Vagina (tissue), 2 donors: Measurements from ENCODE around the gene SYT4. TPM values are rescaled to one million over a fixed set of nuclear protein-coding genes. Genes with fewer than 3 reads are reported as not detected.

Experiments
- DNase-seq, 2 donors: peaks; one replicate each; pipeline ENCODE4 v3.0.0-alpha.2; 2017; ENCODE audit errors: extremely low spot score in 2 of 2
- H3K27ac ChIP-seq: fragments of 200-600 bp; sonication (generic); one replicate; pipeline ENCODE4 v1.5.1; 2019
- H3K27me3 ChIP-seq: fragments of 200-600 bp; sonication (generic); one replicate; pipeline ENCODE4 v1.5.1; 2019
- H3K36me3 ChIP-seq, 2 donors: fragments of 200-600 bp; sonication (generic); one replicate each; pipeline ENCODE4 v1.5.1; 2017 to 2019
- H3K4me1 ChIP-seq: fragments of 200-600 bp; sonication (generic); one replicate; pipeline ENCODE4 v1.5.1; 2019
- H3K4me3 ChIP-seq, 2 donors: fragments of 200-600 bp; sonication (generic); 1 replicate in 1 of 2; 2 replicates in 1 of 2; pipeline ENCODE4 v1.5.1; 2016 to 2019
- H3K9me3 ChIP-seq: fragments of 200-600 bp; sonication (generic); one replicate; pipeline ENCODE4 v1.5.1; 2019
- POLR2A ChIP-seq, 2 donors: fragments of 450-650 bp; IDR thresholded peaks; one replicate each; pipeline ENCODE4 v1.6.1; 2017; ENCODE audit warnings: antibody characterized with exemption in 2 of 2, mild to moderate bottlenecking in 2 of 2, moderate library complexity in 2 of 2
- POLR2AphosphoS5 ChIP-seq, 2 donors: sonication (generic); formaldehyde crosslinking; IDR thresholded peaks; one replicate each; pipeline ENCODE4 v1.9.0; 2017; ENCODE audit warnings: antibody characterized with exemption in 2 of 2, mild to moderate bottlenecking in 2 of 2, low read depth in 1 of 2; ENCODE audit not compliant: insufficient read depth in 1 of 2
- intact Hi-C: fragments of 100-400 bp; cut with DNase I; formaldehyde crosslinking; loops from one replicate; pipeline ENCODE4 v1.15.1; 2023
- total RNA-seq: library from RNA; depleted of rRNA; stranded (reverse); fragments of >200 nt; gene quantifications from one replicate; pipeline ENCODE4 v1.2.3, GENCODE V29; 2016
- TF ChIP-seq, protein P1 (sequence below), 3 experiments: fragments of 450-650 bp in 2 of 3; fragments of 200-600 bp in 1 of 3; sonication (generic) in 1 of 3; IDR thresholded peaks; one replicate each; pipeline ENCODE4 v1.5.1; 2017 to 2019; ENCODE audit warnings: antibody characterized with exemption in 3 of 3, mild to moderate bottlenecking in 2 of 3, moderate library complexity in 2 of 3

The SYT4 gene
- 4.7 TPM for total RNA-seq

DNA sequence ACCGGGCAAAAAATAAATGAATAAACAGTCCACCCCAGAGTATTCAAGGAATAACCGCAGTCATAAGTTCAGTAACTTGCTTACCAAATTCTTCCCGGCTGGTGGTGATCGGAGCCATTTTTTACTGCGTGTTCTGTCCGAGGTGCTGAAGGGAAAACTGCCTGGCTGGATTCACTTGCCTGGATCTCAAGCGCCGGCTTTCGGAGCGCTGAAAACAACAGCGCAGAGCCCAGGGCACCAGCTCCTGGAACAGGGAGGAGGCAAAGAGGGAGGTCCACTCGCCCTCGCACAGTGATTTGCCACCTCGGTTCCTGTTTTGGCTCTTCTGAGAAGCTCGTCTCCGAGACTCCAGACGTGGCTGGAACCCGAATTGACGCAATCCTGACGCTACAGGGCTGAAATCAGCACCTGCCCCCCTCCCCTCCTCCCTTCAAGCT is at the start of gene SYT4:
TSS of gene SYT4 (minus strand) at position 327 of the 437 bp plus-strand sequence. CDS start at position 118, 209 bp downstream.
- TF ChIP-seq POLR2A (IDR thresholded peaks at IDR 0.05), result no peak
- Histone ChIP-seq H3K27ac (no peak within 1 kb of the TSS), H3K9me3 (no peaks in the 10 kb centered on the region), H3K36me3 (no peaks in the 10 kb centered on the region), H3K27me3 (no peaks in the 10 kb centered on the region), H3K4me1 (no peaks in the 10 kb centered on the region), H3K4me3 (no peak within 1 kb of the TSS)
- intact Hi-C loops, result loop anchor here (10.0 kb wide), 1 partner anchor 982 kb away; no protein-coding TSS in a partner anchor
- no peak for DNase-seq

- H3K27me3 ChIP-seq, result no peaks in the 10 kb centered on the region
- no peak for TF ChIP-seq POLR2AphosphoS5 (IDR thresholded peaks at IDR 0.05; ENCODE audit: insufficient read depth in 1 of 2, low read depth in 1 of 2)
- TF ChIP-seq, protein P1, sequence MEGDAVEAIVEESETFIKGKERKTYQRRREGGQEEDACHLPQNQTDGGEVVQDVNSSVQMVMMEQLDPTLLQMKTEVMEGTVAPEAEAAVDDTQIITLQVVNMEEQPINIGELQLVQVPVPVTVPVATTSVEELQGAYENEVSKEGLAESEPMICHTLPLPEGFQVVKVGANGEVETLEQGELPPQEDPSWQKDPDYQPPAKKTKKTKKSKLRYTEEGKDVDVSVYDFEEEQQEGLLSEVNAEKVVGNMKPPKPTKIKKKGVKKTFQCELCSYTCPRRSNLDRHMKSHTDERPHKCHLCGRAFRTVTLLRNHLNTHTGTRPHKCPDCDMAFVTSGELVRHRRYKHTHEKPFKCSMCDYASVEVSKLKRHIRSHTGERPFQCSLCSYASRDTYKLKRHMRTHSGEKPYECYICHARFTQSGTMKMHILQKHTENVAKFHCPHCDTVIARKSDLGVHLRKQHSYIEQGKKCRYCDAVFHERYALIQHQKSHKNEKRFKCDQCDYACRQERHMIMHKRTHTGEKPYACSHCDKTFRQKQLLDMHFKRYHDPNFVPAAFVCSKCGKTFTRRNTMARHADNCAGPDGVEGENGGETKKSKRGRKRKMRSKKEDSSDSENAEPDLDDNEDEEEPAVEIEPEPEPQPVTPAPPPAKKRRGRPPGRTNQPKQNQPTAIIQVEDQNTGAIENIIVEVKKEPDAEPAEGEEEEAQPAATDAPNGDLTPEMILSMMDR (IDR thresholded peaks at IDR 0.05), result no peak
- no peak for TF ChIP-seq POLR2A (IDR thresholded peaks at IDR 0.05)
- no peaks in the 10 kb centered on the region for H3K4me1 ChIP-seq
- H3K36me3 ChIP-seq, result no peaks in the 10 kb centered on the region
- H3K27ac ChIP-seq, result no peak overlapping the region
- H3K9me3 ChIP-seq, result no peaks in the 10 kb centered on the region
- H3K4me3 ChIP-seq, result no peak overlapping the region
- intact Hi-C loops, result no loop called here
- no peak for DNase-seq
Observed at GRCh38 chr18:43322132-43322531, 44.8 kb upstream of the SYT4 start.

- Histone ChIP-seq H3K27me3 (no peaks in the 10 kb centered on the region), H3K9me3 (no peaks in the 10 kb centered on the region), H3K4me1 (no peaks in the 10 kb centered on the region), H3K4me3 (no peak overlapping the region), H3K27ac (no peak overlapping the region), H3K36me3 (no peaks in the 10 kb centered on the region)
- DNase-seq, result no peak
- TF ChIP-seq, protein P1 (IDR thresholded peaks at IDR 0.05), result no peak
- TF ChIP-seq POLR2AphosphoS5 (IDR thresholded peaks at IDR 0.05; ENCODE audit: insufficient read depth in 1 of 2, low read depth in 1 of 2) (no peak), POLR2A (IDR thresholded peaks at IDR 0.05) (no peak)
- intact Hi-C loops, result no loop called here
Observed at GRCh38 chr18:43314941-43315340, 37.7 kb upstream of the SYT4 start.

DNA sequence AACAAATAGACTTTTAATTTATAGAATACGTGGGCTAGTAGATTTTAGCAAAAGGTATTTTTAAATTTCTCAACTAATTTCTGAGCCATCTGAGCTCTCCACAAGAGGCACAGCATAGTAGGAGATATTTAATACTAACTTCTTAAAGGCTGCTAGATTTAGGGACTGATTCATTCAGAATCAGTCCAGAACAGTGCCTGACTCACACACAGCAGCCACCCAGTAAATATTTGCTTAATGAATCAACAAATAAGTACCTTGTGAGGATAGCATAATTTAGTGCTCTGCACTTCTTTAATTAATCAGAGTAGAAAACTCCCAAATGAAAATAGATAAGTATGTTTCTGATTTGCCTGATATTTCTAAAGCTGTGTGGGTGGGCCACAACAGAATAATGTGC is 35.6 kb upstream of the SYT4 start:
- Histone ChIP-seq H3K27me3 (no peaks in the 10 kb centered on the region), H3K27ac (no peak overlapping the region), H3K4me3 (no peak overlapping the region), H3K9me3 (no peaks in the 10 kb centered on the region), H3K4me1 (no peaks in the 10 kb centered on the region), H3K36me3 (no peaks in the 10 kb centered on the region)
- TF ChIP-seq POLR2AphosphoS5 (IDR thresholded peaks at IDR 0.05; ENCODE audit: insufficient read depth in 1 of 2, low read depth in 1 of 2), result no peak
- TF ChIP-seq POLR2A (IDR thresholded peaks at IDR 0.05), result no peak
- TF ChIP-seq, protein P1 (IDR thresholded peaks at IDR 0.05), result no peak
- DNase-seq, result no peak
- intact Hi-C loops, result no loop called here

DNA sequence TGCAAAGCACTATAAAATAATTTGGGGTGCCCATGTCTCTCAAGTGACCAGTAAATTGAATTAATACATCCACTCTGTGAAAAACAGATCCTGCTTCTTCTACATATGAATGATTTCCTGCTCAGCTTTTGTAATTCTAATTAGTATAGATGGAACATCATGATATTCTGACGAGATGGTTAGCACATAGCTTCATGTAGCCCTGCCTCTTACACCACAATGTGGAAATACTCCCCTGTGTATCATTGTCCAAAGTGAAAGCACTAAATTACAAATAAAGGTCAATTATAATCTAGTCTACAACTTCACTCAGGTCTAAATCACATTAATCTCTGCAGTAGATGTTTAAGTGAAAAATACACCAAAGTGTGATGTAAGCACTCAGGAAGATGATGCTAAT is 32.9 kb upstream of the SYT4 start:
- Histone ChIP-seq H3K27ac (no peak overlapping the region), H3K4me3 (no peak overlapping the region), H3K36me3 (no peaks in the 10 kb centered on the region), H3K9me3 (no peaks in the 10 kb centered on the region), H3K4me1 (no peaks in the 10 kb centered on the region), H3K27me3 (no peaks in the 10 kb centered on the region)
- TF ChIP-seq POLR2A (IDR thresholded peaks at IDR 0.05) (no peak), POLR2AphosphoS5 (IDR thresholded peaks at IDR 0.05; ENCODE audit: insufficient read depth in 1 of 2, low read depth in 1 of 2) (no peak)
- TF ChIP-seq, protein P1 (IDR thresholded peaks at IDR 0.05), result no peak
- intact Hi-C loops, result no loop called here
- no peak for DNase-seq
